Thyroid gland (tissue), 4 donors: ENCODE measurements around the gene COL24A1.

Experiments
- POLR2A ChIP-seq, 2 donors: fragments of 450-650 bp; IDR thresholded peaks; one replicate each; pipeline ENCODE4 v1.6.1; 2017; ENCODE audit warnings: antibody characterized with exemption in 2 of 2, mild to moderate bottlenecking in 2 of 2, moderate library complexity in 1 of 2
- TF ChIP-seq, protein P1 (sequence below), 6 experiments: fragments of 200-600 bp in 3 of 6; fragments of 450-650 bp in 3 of 6; sonication (generic) in 3 of 6; IDR thresholded peaks; one replicate each; pipeline ENCODE4 v1.5.1; 2016 to 2019; ENCODE audit warnings: antibody characterized with exemption in 6 of 6, mild to moderate bottlenecking in 2 of 6, inconsistent platforms in 1 of 6, moderate library complexity in 1 of 6

DNA sequence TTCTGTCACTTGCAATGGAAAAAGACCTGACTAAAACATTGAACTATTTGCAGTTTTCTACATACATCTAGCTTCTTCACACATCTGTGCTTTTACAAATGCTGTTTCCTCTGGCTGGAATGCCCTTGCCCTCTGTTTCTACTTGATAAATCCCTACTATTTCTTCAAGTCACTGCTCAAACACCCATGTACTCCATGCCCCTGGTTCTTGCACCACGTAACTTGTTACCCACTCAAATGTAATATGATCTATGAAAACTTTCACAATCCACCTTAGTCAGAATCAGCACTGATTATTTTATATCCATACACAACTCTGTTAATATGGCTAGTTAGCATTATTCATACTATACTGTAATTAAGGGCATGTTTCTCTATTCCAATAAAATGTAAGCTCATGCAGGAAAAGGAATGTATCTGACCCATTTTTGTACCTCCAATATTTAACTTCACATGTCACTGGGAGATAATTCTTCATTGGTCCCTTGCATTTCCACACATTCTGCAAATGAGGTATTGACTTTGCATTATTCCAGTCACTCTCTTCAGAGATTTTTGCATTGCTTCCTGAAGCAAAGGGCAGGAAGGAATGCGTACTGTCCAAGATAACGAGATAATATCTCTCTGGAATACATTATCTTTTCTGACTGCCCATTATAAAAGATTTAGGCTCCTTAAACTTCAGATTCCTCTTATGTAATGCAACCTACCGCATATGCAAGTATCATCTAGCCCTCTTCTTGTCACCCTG, 158.3 kb downstream of the COL24A1 start:
- TF ChIP-seq, protein P1, sequence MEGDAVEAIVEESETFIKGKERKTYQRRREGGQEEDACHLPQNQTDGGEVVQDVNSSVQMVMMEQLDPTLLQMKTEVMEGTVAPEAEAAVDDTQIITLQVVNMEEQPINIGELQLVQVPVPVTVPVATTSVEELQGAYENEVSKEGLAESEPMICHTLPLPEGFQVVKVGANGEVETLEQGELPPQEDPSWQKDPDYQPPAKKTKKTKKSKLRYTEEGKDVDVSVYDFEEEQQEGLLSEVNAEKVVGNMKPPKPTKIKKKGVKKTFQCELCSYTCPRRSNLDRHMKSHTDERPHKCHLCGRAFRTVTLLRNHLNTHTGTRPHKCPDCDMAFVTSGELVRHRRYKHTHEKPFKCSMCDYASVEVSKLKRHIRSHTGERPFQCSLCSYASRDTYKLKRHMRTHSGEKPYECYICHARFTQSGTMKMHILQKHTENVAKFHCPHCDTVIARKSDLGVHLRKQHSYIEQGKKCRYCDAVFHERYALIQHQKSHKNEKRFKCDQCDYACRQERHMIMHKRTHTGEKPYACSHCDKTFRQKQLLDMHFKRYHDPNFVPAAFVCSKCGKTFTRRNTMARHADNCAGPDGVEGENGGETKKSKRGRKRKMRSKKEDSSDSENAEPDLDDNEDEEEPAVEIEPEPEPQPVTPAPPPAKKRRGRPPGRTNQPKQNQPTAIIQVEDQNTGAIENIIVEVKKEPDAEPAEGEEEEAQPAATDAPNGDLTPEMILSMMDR (IDR thresholded peaks at IDR 0.05) = no peak
- no peak for TF ChIP-seq POLR2A (IDR thresholded peaks at IDR 0.05)
